H1 (cell line): ENCODE measurements around the gene CXCL17. TPM values are rescaled to one million over a fixed set of nuclear protein-coding genes. Genes with fewer than 3 reads are reported as not detected.

ENCODE experiments used
- CTCF ChIA-PET: fragments of 300-600 bp; sonication (Branson Sonifier 250); formaldehyde crosslinking; loops from one replicate; lab custom pipeline; 2021; ENCODE audit not compliant: partially characterized antibody; lab: Charles Lee
- POLR2A ChIA-PET: fragments of 300-600 bp; sonication (Branson Sonifier 250); formaldehyde crosslinking; loops from one replicate; lab custom pipeline; 2021; ENCODE audit warnings: inconsistent platforms; ENCODE audit not compliant: partially characterized antibody; lab: Charles Lee
- DNase-seq, 2 experiments: peaks; one replicate each; pipeline versions ENCODE4 v3.0.0 to v3.0.0-alpha.2; 2010 to 2022; ENCODE audit warnings: low spot score in 2 of 2, low read depth in 1 of 2, mixed read lengths in 1 of 2
- FAIRE-seq: peaks from 2 replicates; lab custom pipeline; 2011; peaks lifted over from hg19 to GRCh38; lab: Jason Lieb, UNC
- H2AFZ ChIP-seq: 2 replicates; pipeline ENCODE4 v1.8.1; 2012; ENCODE audit warnings: low read length, inconsistent platforms
- H2AK5ac ChIP-seq: 2 replicates; pipeline ENCODE4 v1.6.1; 2013; ENCODE audit warnings: low read depth, low read length
- H2BK120ac ChIP-seq: replicated peaks from 2 replicates; pipeline ENCODE3; 2013; ENCODE audit warnings: low read depth, low read length, inconsistent platforms
- H2BK12ac ChIP-seq: 2 replicates; pipeline ENCODE4 v1.6.1; 2013; ENCODE audit warnings: low read depth, low read length
- H2BK15ac ChIP-seq: 2 replicates; pipeline ENCODE4 v1.6.1; 2013; ENCODE audit warnings: low read length
- H2BK20ac ChIP-seq: 2 replicates; pipeline ENCODE4 v1.6.1; 2013; ENCODE audit warnings: low read length
- H2BK5ac ChIP-seq: 2 replicates; pipeline ENCODE4 v1.6.1; 2013; ENCODE audit warnings: low read depth, low read length
- H3K14ac ChIP-seq: 2 replicates; pipeline ENCODE4 v1.6.1; 2013; ENCODE audit warnings: inconsistent platforms; ENCODE audit not compliant: insufficient read length
- H3K18ac ChIP-seq: 2 replicates; pipeline ENCODE4 v1.6.1; 2013; ENCODE audit warnings: low read length; ENCODE audit errors: extremely low read depth
- H3K23ac ChIP-seq: 2 replicates; pipeline ENCODE4 v1.6.1; 2013; ENCODE audit warnings: inconsistent platforms; ENCODE audit not compliant: insufficient read length
- H3K23me2 ChIP-seq: 2 replicates; pipeline ENCODE4 v1.6.1; 2013; ENCODE audit warnings: low read depth, low read length
- H3K27ac ChIP-seq: 2 replicates; pipeline ENCODE4 v1.6.1; 2011; ENCODE audit warnings: low read depth, low read length, inconsistent platforms
- H3K27me3 ChIP-seq, 4 experiments: replicated peaks in 1 of 4; 1 replicate in 1 of 4; 2 replicates in 3 of 4; pipeline versions ENCODE4 v1.6.1 to v1.8.1; 2011 to 2013; ENCODE audit warnings: low read length in 3 of 4, mild to moderate bottlenecking in 3 of 4, inconsistent platforms in 2 of 4, mixed read lengths in 2 of 4, moderate library complexity in 1 of 4; ENCODE audit not compliant: control insufficient read depth in 3 of 4, insufficient read depth in 3 of 4; ENCODE audit errors: extremely low read depth in 1 of 4
- H3K36me3 ChIP-seq, 4 experiments: 2 replicates each; pipeline versions ENCODE4 v1.6.1 to v1.8.1; 2011 to 2013; ENCODE audit warnings: mild to moderate bottlenecking in 4 of 4, low read length in 3 of 4, moderate library complexity in 2 of 4, control low read depth in 1 of 4, inconsistent platforms in 1 of 4; ENCODE audit not compliant: insufficient read depth in 4 of 4, control insufficient read depth in 2 of 4
- H3K4ac ChIP-seq: replicated peaks from 2 replicates; pipeline ENCODE3; 2013; ENCODE audit warnings: low read length, low read depth, mixed read lengths, inconsistent platforms; ENCODE audit not compliant: insufficient read length
- H3K4me1 ChIP-seq, 4 experiments: replicated peaks in 1 of 4; 1 replicate in 1 of 4; 2 replicates in 3 of 4; pipeline versions ENCODE4 v1.6.1 to v1.8.1; 2011 to 2013; ENCODE audit warnings: low read length in 3 of 4, inconsistent platforms in 2 of 4, mixed read lengths in 1 of 4; ENCODE audit not compliant: insufficient read depth in 4 of 4, control insufficient read depth in 3 of 4
- H3K4me2 ChIP-seq, 2 experiments: 2 replicates each; pipeline versions ENCODE4 v1.6.1 to v1.8.1; 2011 to 2013; ENCODE audit warnings: low read depth in 2 of 2, low read length in 2 of 2, control low read depth in 1 of 2, inconsistent platforms in 1 of 2, mild to moderate bottlenecking in 1 of 2; ENCODE audit not compliant: insufficient read depth in 1 of 2
- H3K4me3 ChIP-seq, 4 experiments: fragments of 200-600, 300-600 bp in 1 of 4; sonication (generic), shearing (Covaris generic), sonication (Bioruptor Twin) in 1 of 4; 2 replicates each; pipeline versions ENCODE4 v1.5.1 to v1.8.1; 2011 to 2016; ENCODE audit warnings: low read length in 4 of 4, low read depth in 3 of 4, control low read depth in 2 of 4, inconsistent platforms in 2 of 4, mild to moderate bottlenecking in 2 of 4, mixed read lengths in 1 of 4, moderate library complexity in 1 of 4; ENCODE audit not compliant: insufficient read depth in 2 of 4; ENCODE audit errors: extremely low read depth in 1 of 4
- H3K56ac ChIP-seq: replicated peaks from 2 replicates; pipeline ENCODE3; 2013; ENCODE audit warnings: low read depth, mild to moderate bottlenecking, mixed read lengths, low read length, inconsistent platforms; ENCODE audit not compliant: insufficient read length
- H3K79me1 ChIP-seq: 2 replicates; pipeline ENCODE4 v1.6.1; 2013; ENCODE audit warnings: low read depth, low read length, control low read depth
- H3K79me2 ChIP-seq, 2 experiments: 2 replicates each; pipeline versions ENCODE4 v1.6.1 to v1.8.1; 2012 to 2013; ENCODE audit warnings: low read length in 2 of 2, mild to moderate bottlenecking in 2 of 2, inconsistent platforms in 1 of 2; ENCODE audit not compliant: insufficient read depth in 2 of 2, control insufficient read depth in 1 of 2
- H3K9ac ChIP-seq, 4 experiments: replicated peaks in 1 of 4; 1 replicate in 1 of 4; 2 replicates in 3 of 4; pipeline versions ENCODE4 v1.6.1 to v1.8.1; 2011 to 2013; ENCODE audit warnings: low read depth in 3 of 4, low read length in 3 of 4, control low read depth in 2 of 4, mild to moderate bottlenecking in 2 of 4, moderate library complexity in 2 of 4, inconsistent platforms in 1 of 4; ENCODE audit errors: extremely low read depth in 1 of 4
- H3K9me3 ChIP-seq, 2 experiments: 2 replicates each; pipeline versions ENCODE4 v1.6.1 to v1.8.1; 2012 to 2013; ENCODE audit warnings: mild to moderate bottlenecking in 2 of 2, moderate library complexity in 2 of 2, control low read depth in 1 of 2, inconsistent platforms in 1 of 2, low read depth in 1 of 2, low read length in 1 of 2, mixed read lengths in 1 of 2; ENCODE audit not compliant: insufficient read depth in 2 of 2
- H4K20me1 ChIP-seq, 2 experiments: replicated peaks in 1 of 2; 2 replicates each; pipeline versions ENCODE3 to v1.8.1; 2011 to 2013; ENCODE audit warnings: inconsistent platforms in 2 of 2, low read length in 2 of 2, mild to moderate bottlenecking in 1 of 2; ENCODE audit not compliant: insufficient read depth in 2 of 2, control insufficient read depth in 1 of 2
- H4K5ac ChIP-seq: 2 replicates; pipeline ENCODE4 v1.6.1; 2013; ENCODE audit warnings: low read length, low read depth, mixed read lengths, inconsistent platforms; ENCODE audit not compliant: insufficient read length
- H4K8ac ChIP-seq: 2 replicates; pipeline ENCODE4 v1.8.0; 2013; ENCODE audit warnings: mild to moderate bottlenecking, moderate library complexity, low read length, inconsistent platforms; ENCODE audit not compliant: insufficient read depth; ENCODE audit errors: extremely low read depth
- H4K91ac ChIP-seq: replicated peaks from 2 replicates; pipeline ENCODE3; 2013; ENCODE audit warnings: low read length, mixed read lengths, inconsistent platforms; ENCODE audit not compliant: insufficient read length
- ASH2L ChIP-seq: fragments of 200-600, 300-600 bp; sonication (generic); IDR thresholded peaks from one replicate; pipeline ENCODE4 v1.7.1; 2017; ENCODE audit warnings: low read length
- ATF3 ChIP-seq: IDR thresholded peaks from 2 replicates; pipeline ENCODE4 v1.6.1; 2011; ENCODE audit warnings: low read depth, mild to moderate bottlenecking, low read length; ENCODE audit not compliant: insufficient read depth
- CEBPB ChIP-seq: IDR thresholded peaks from 2 replicates; pipeline ENCODE4 v1.6.1; 2012; ENCODE audit warnings: low read depth, low read length
- POLR2AphosphoS5 ChIP-seq: IDR thresholded peaks from 2 replicates; pipeline ENCODE4 v1.6.1; 2011; ENCODE audit warnings: low read depth, low read length
- SAP30 ChIP-seq: fragments of 300-600 bp; sonication (generic); IDR thresholded peaks from 2 replicates; pipeline ENCODE4 v1.7.1; 2012; ENCODE audit warnings: low read length, moderate library complexity, mild to moderate bottlenecking, inconsistent platforms; ENCODE audit not compliant: insufficient read depth, insufficient replicate concordance
- TBP ChIP-seq: IDR thresholded peaks from 2 replicates; pipeline ENCODE4 v1.6.1; 2011; ENCODE audit warnings: low read depth, low read length, improper control_type of control experiment
- WGBS, 2 experiments: shearing (Covaris generic) in 1 of 2; methylation state at CpG; one replicate each; pipeline versions ENCODE4 v1.1.6 to v1.1.7; 2013 to 2015; ENCODE audit warnings: low lambda C conversion rate in 2 of 2, mixed read lengths in 2 of 2, inconsistent platforms in 1 of 2, low coverage in 1 of 2, missing lambda C conversion rate in 1 of 2; ENCODE audit not compliant: insufficient replicate concordance in 2 of 2, insufficient coverage in 1 of 2, insufficient read length in 1 of 2; ENCODE audit errors: extremely low coverage in 1 of 2, missing lambda C conversion rate in 1 of 2; 5-methylcytosine and 5-hydroxymethylcytosine counted together
- polyA plus RNA-seq, 7 experiments: library from polyadenylated mRNA; depleted of rRNA in 3 of 7; stranded (reverse) in 5 of 7; unstranded in 2 of 7; fragments of >200 nt in 5 of 7; fragments of 200-250 nt in 2 of 7; gene quantifications; 1 replicate in 5 of 7; 2 replicates in 1 of 7; 4 replicates in 1 of 7; pipeline versions ENCODE4 v1.2.1 to v1.2.3, GENCODE V29; 2011 to 2013; ENCODE audit warnings: missing spikeins in 2 of 7, mixed read lengths in 2 of 7
- total RNA-seq: library from RNA; stranded (reverse); fragmentation: NEBNext Ultra II Directional; extraction: Animal tissue kit (Norgen Biotek cat#: 25700); gene quantifications from 2 replicates; pipeline ENCODE4 v1.2.1, GENCODE V29; 2021

The CXCL17 gene
- total and polyA plus RNA-seq, 2 of the 8 experiments (the other 6 are each of a cell fraction or from before 2014, with no cell fraction given) = not detected

GRCh38 chr19:42428676-42429075 lies 14.1 kb downstream of the CXCL17 start:
- H3K23me2 ChIP-seq = peaks cover under 1% of the 10 kb centered on the region; the same call in 1 of the 2 replicates
- H2BK5ac ChIP-seq = no peak overlapping the region
- H2BK120ac ChIP-seq = no peak overlapping the region
- H3K79me1 ChIP-seq = no peaks in the 10 kb centered on the region
- H3K27ac ChIP-seq = no peak overlapping the region
- no peak overlapping the region for H3K23ac ChIP-seq
- 0 out of 2 replicates have a peak overlapping the region, but pooled peaks have one; percentile 13 for H2AK5ac ChIP-seq
- H4K8ac ChIP-seq = no peak overlapping the region
- H3K4ac ChIP-seq = no peak overlapping the region
- no peaks in the 10 kb centered on the region for H3K79me2 ChIP-seq
- CTCF ChIA-PET = interaction anchor here (1.2 to 10.3 kb wide), 3 partner anchors 7 to 14 kb away, joined by 4 to 101 read pairs (median 43); partner anchors contain the start of gene CXCL17
- no peak overlapping the region for H4K5ac ChIP-seq
- no peak overlapping the region for H3K56ac ChIP-seq
- no peaks in the 10 kb centered on the region for H3K36me3 ChIP-seq
- TF ChIP-seq TBP (no peak), POLR2AphosphoS5 (no peak), CEBPB (no peak), SAP30 (no peak), ATF3 (no peak), ASH2L (no peak)
- TF ChIP-seq, all 59 proteins: peak for 0
- H3K18ac ChIP-seq = no peak overlapping the region
- no peak overlapping the region for H3K14ac ChIP-seq
- FAIRE-seq (no peak), DNase-seq (no peak)
- H3K9me3 ChIP-seq = peaks cover 4 to 9% of the 10 kb centered on the region in 2 experiments
- 85% methylated on average over 3 of the region's 3 CpGs; no CpG with 5 or more reads in 1 of the 2 experiments for WGBS, 2 experiments
- H4K20me1 ChIP-seq = no peaks in the 10 kb centered on the region
- no peak overlapping the region for H3K4me3 ChIP-seq
- POLR2A ChIA-PET = interaction anchor here (1.0 kb wide), 1 partner anchor 560 kb away, joined by 3 read pairs; no protein-coding TSS in a partner anchor
- no peak overlapping the region for H2BK12ac ChIP-seq
- no peak overlapping the region for H2AFZ ChIP-seq
- H3K4me1 ChIP-seq = peaks cover 0 to 7% (median 3%) of the 10 kb centered on the region in 4 experiments; a peak in 2 of 7 replicates
- no peak overlapping the region for H3K9ac ChIP-seq
- H2BK20ac ChIP-seq = no peak overlapping the region
- peaks cover 10 to 24% (median 19%) of the 10 kb centered on the region in 4 experiments for H3K27me3 ChIP-seq
- no peak overlapping the region for H4K91ac ChIP-seq
- no peak overlapping the region for H3K4me2 ChIP-seq
- H2BK15ac ChIP-seq = 0 out of 2 replicates have a peak overlapping the region, but pooled peaks have one; percentile 61
